ENCODE measurements around the gene SYMPK.

GRCh38 chr19:45772912-45773311 lies 90.0 kb downstream of the SYMPK start:
- TF ChIP-seq POLR2A (IDR thresholded peaks at IDR 0.05) (no peak), CTCF (IDR thresholded peaks at IDR 0.05) (no peak)

All from Peyer's patch (tissue), 4 donors.